Ammon's horn (tissue), 1 donor: Measurements from ENCODE around the gene CDH3.
"Not testable (repeated sequence)": the region's sequence is repeated elsewhere in the genome, so short reads cannot be mapped to it uniquely, and the experiment has no call there.

ENCODE experiments used
- DNase-seq: peaks from one replicate; pipeline ENCODE4 v3.0.0-alpha.2; 2016; ENCODE audit warnings: low spot score

CDH3 gene

GRCh38 chr16:68704232-68704867, 59.2 kb downstream of the CDH3 start:
- DNase-seq = peak; percentile 91

- DNase-seq = no peak
Measured at GRCh38 chr16:68707340-68708152, 62.4 kb downstream of the CDH3 start.

GRCh38 chr16:68710211-68710610, 65.1 kb downstream of the CDH3 start:
- no peak for DNase-seq

- DNase-seq = peak; percentile 48
Measured at GRCh38 chr16:68711421-68712139, 66.5 kb downstream of the CDH3 start.

GRCh38 chr16:68713361-68713760, 68.3 kb downstream of the CDH3 start:
- no peak for DNase-seq

GRCh38 chr16:68715471-68715870, 70.4 kb downstream of the CDH3 start:
- DNase-seq = no peak

GRCh38 chr16:68716516-68716915, 71.4 kb downstream of the CDH3 start:
- not testable (repeated sequence) for DNase-seq

GRCh38 chr16:68717684-68718083, 72.6 kb downstream of the CDH3 start:
- no peak for DNase-seq

- DNase-seq = no peak
Measured at GRCh38 chr16:68718590-68718989, 73.5 kb downstream of the CDH3 start.

- no peak for DNase-seq
Measured at GRCh38 chr16:68719993-68720489, 74.9 kb downstream of the CDH3 start.

GRCh38 chr16:68722119-68723024, 77.3 kb downstream of the CDH3 start:
- DNase-seq = no peak

GRCh38 chr16:68724797-68725196, 79.7 kb downstream of the CDH3 start:
- DNase-seq = no peak

- no peak for DNase-seq
Measured at GRCh38 chr16:68728523-68728922, 83.4 kb downstream of the CDH3 start.

- no peak for DNase-seq
Measured at GRCh38 chr16:68731637-68732036, 86.5 kb downstream of the CDH3 start.

- DNase-seq = no peak
Measured at GRCh38 chr16:68732042-68732680, 87.1 kb downstream of the CDH3 start.

- DNase-seq = no peak
Measured at GRCh38 chr16:68732741-68733399, 87.8 kb downstream of the CDH3 start.

- DNase-seq = no peak
Measured at GRCh38 chr16:68733570-68733969, 88.5 kb downstream of the CDH3 start.

GRCh38 chr16:68734782-68735181, 89.7 kb downstream of the CDH3 start:
- DNase-seq = no peak

GRCh38 chr16:68736561-68736960, 91.5 kb downstream of the CDH3 start:
- DNase-seq = no peak

GRCh38 chr16:68737046-68737729, 92.1 kb downstream of the CDH3 start, which contains the start of gene CDH1:
Gene CDH1, plus strand, starts transcription at chr16:68737292. Its CDS starts 124 bp downstream, at chr16:68737416.
- no peak for DNase-seq
